HCT116 (cell line): ENCODE results near the gene PDK1. TPM values are rescaled to one million over a fixed set of nuclear protein-coding genes. Genes with fewer than 3 reads are reported as not detected.

Experiments used
- ATAC-seq: fragments of 200-7000 bp; cut with Tn5 transposase; 2 replicates; pipeline ENCODE4 v1.9.1; 2020; ENCODE audit warnings: mild to moderate bottlenecking, moderate library complexity
- BruUV-seq: library from RNA; stranded (reverse); fragments of 400-500 nt; replicated peaks from 2 replicates; lab custom pipeline; 2021; lab: Mats Ljungman, UMichigan
- CTCF ChIA-PET: fragments of 300-600 bp; sonication (Branson Sonifier 250); formaldehyde crosslinking; loops from one replicate; lab custom pipeline; 2021; ENCODE audit warnings: antibody characterized with exemption; lab: Charles Lee
- POLR2A ChIA-PET: fragments of 300-600, 350-600 bp; sonication (Branson Sonifier 250); formaldehyde crosslinking; loops from one replicate; lab custom pipeline; 2021; ENCODE audit warnings: antibody characterized with exemption; lab: Charles Lee
- RAD21 ChIA-PET, 2 experiments: fragments of 300-600 bp; sonication (Branson Sonifier 250); formaldehyde crosslinking; loops; one replicate each; lab custom pipeline; 2023; ENCODE audit warnings: low total read pairs in 2 of 2; ENCODE audit not compliant: uncharacterized antibody in 2 of 2, unreplicated experiment in 2 of 2, low non-redundant PET in 1 of 2; lab: Charles Lee
- DNase-seq: peaks from one replicate; pipeline ENCODE4 v3.0.0-alpha.2; 2010; ENCODE audit warnings: low read depth, low spot score
- H2AFZ ChIP-seq: fragments of 200-600 bp; shearing (Covaris generic), sonication (generic); 2 replicates; pipeline ENCODE4 v1.6.1; 2017; ENCODE audit warnings: low read depth, mixed run types, mixed read lengths, antibody characterized with exemption, low read length; ENCODE audit not compliant: poor library complexity, severe bottlenecking
- H3K27ac ChIP-seq: 2 replicates; pipeline ENCODE4 v1.5.1; 2012; ENCODE audit warnings: low read depth, low read length
- H3K27me3 ChIP-seq: fragments of 200-600 bp; sonication (generic); 2 replicates; pipeline ENCODE4 v1.6.1; 2016; ENCODE audit warnings: mixed run types, low read length, mixed read lengths; ENCODE audit not compliant: insufficient read depth
- H3K36me3 ChIP-seq, 2 experiments: fragments of 200-500 bp in 1 of 2; fragments of 200-600 bp in 1 of 2; sonication (Bioruptor generic) in 1 of 2; sonication (generic) in 1 of 2; 2 replicates each; pipeline versions ENCODE4 v1.5.1 to v1.6.1; 2014 to 2016; ENCODE audit warnings: low read length in 2 of 2, inconsistent platforms in 1 of 2, mixed read lengths in 1 of 2, mixed run types in 1 of 2; ENCODE audit not compliant: insufficient read depth in 2 of 2, control insufficient read depth in 1 of 2
- H3K4me1 ChIP-seq, 2 experiments: fragments of 200-600 bp in 1 of 2; sonication (generic) in 1 of 2; 2 replicates each; pipeline versions ENCODE4 v1.5.1 to v1.6.1; 2012 to 2017; ENCODE audit warnings: low read length in 2 of 2, inconsistent platforms in 1 of 2, mild to moderate bottlenecking in 1 of 2, mixed read lengths in 1 of 2, mixed run types in 1 of 2, moderate library complexity in 1 of 2; ENCODE audit not compliant: insufficient read depth in 2 of 2, control insufficient read depth in 1 of 2
- H3K4me2 ChIP-seq: fragments of 200-600 bp; sonication (generic); 2 replicates; pipeline ENCODE4 v1.6.1; 2017; ENCODE audit warnings: mixed run types, low read length, mixed read lengths
- H3K4me3 ChIP-seq, 2 experiments: fragments of 200-600 bp in 1 of 2; sonication (generic) in 1 of 2; replicated peaks in 1 of 2; 2 replicates each; pipeline ENCODE4 v1.5.1; 2011 to 2016; ENCODE audit warnings: low read length in 2 of 2, control low read depth in 1 of 2, low read depth in 1 of 2, mild to moderate bottlenecking in 1 of 2, mixed read lengths in 1 of 2, mixed run types in 1 of 2
- H3K79me2 ChIP-seq: fragments of 200-600 bp; sonication (generic); 2 replicates; pipeline ENCODE4 v1.6.1; 2017; ENCODE audit warnings: mild to moderate bottlenecking, mixed run types, low read length, moderate library complexity, mixed read lengths; ENCODE audit not compliant: insufficient read depth
- H3K9ac ChIP-seq: fragments of 200-600 bp; sonication (generic); 2 replicates; pipeline ENCODE4 v1.6.1; 2016; ENCODE audit warnings: low read length, mixed read lengths
- H3K9me2 ChIP-seq: fragments of 200-600 bp; sonication (generic), shearing (Covaris generic); 2 replicates; pipeline ENCODE4 v1.6.1; 2017; ENCODE audit warnings: mixed run types, mild to moderate bottlenecking, moderate library complexity; ENCODE audit not compliant: insufficient read depth
- H3K9me3 ChIP-seq, 2 experiments: fragments of 200-500 bp in 1 of 2; fragments of 200-600 bp in 1 of 2; sonication (Bioruptor generic) in 1 of 2; sonication (generic) in 1 of 2; 2 replicates each; pipeline ENCODE4 v1.6.1; 2014 to 2017; ENCODE audit warnings: low read length in 2 of 2, mixed read lengths in 2 of 2, inconsistent platforms in 1 of 2, low read depth in 1 of 2, mild to moderate bottlenecking in 1 of 2, mixed run types in 1 of 2, moderate library complexity in 1 of 2; ENCODE audit not compliant: control insufficient read depth in 1 of 2, insufficient read depth in 1 of 2
- H4K20me1 ChIP-seq: fragments of 200-600 bp; sonication (generic), shearing (Covaris generic); 2 replicates; pipeline ENCODE4 v1.6.1; 2017; ENCODE audit warnings: mixed run types, mild to moderate bottlenecking, moderate library complexity; ENCODE audit not compliant: insufficient read depth
- CBX3 ChIP-seq: IDR thresholded peaks from 2 replicates; pipeline ENCODE4 v1.6.1; 2012; ENCODE audit warnings: low read depth
- CEBPB ChIP-seq: IDR thresholded peaks from 2 replicates; pipeline ENCODE4 v1.6.1; 2012; ENCODE audit warnings: low read depth
- CTCF ChIP-seq, 3 experiments: fragments of 200-600 bp in 1 of 3; sonication (generic) in 1 of 3; IDR thresholded peaks in 2 of 3; conservative IDR thresholded peaks in 1 of 3; 2 replicates each; pipeline ENCODE4 v1.5.1; 2012 to 2017; ENCODE audit warnings: low read depth in 2 of 3, low read length in 2 of 3, antibody characterized with exemption in 1 of 3, borderline replicate concordance in 1 of 3, control low read depth in 1 of 3, mild to moderate bottlenecking in 1 of 3, mixed read lengths in 1 of 3, mixed run types in 1 of 3, moderate library complexity in 1 of 3; ENCODE audit not compliant: insufficient read depth in 1 of 3
- ELF1 ChIP-seq: IDR thresholded peaks from 2 replicates; pipeline ENCODE4 v1.6.1; 2012; ENCODE audit warnings: low read depth, borderline replicate concordance
- POLR2AphosphoS5 ChIP-seq: IDR thresholded peaks from 2 replicates; pipeline ENCODE4 v1.6.1; 2011; ENCODE audit warnings: mild to moderate bottlenecking, low read depth, low read length, moderate library complexity
- SIN3A ChIP-seq: IDR thresholded peaks from 2 replicates; pipeline ENCODE4 v1.6.1; 2012; ENCODE audit warnings: low read depth
- SRF ChIP-seq: IDR thresholded peaks from 2 replicates; pipeline ENCODE4 v1.6.1; 2012; ENCODE audit warnings: low read depth
- ZBTB33 ChIP-seq: IDR thresholded peaks from 2 replicates; pipeline ENCODE4 v1.6.1; 2011; ENCODE audit warnings: mild to moderate bottlenecking, low read length, moderate library complexity; ENCODE audit not compliant: insufficient replicate concordance; ENCODE audit errors: extremely low read depth
- intact Hi-C: fragments of 100-400 bp; cut with micrococcal nuclease; formaldehyde crosslinking; loops from 2 replicates; pipeline ENCODE4 v1.10.0; 2022
- total RNA-seq: library from RNA; stranded (reverse); gene quantifications from one replicate; pipeline ENCODE4 v1.2.1, GENCODE V29; 2021; ENCODE audit not compliant: unreplicated experiment
- TF ChIP-seq, protein P1 (sequence below): IDR thresholded peaks from 2 replicates; pipeline ENCODE4 v1.6.1; 2012; ENCODE audit warnings: low read depth

Gene PDK1
- total RNA-seq, 1 experiment from 2014 or later: 21.3 TPM

DNA sequence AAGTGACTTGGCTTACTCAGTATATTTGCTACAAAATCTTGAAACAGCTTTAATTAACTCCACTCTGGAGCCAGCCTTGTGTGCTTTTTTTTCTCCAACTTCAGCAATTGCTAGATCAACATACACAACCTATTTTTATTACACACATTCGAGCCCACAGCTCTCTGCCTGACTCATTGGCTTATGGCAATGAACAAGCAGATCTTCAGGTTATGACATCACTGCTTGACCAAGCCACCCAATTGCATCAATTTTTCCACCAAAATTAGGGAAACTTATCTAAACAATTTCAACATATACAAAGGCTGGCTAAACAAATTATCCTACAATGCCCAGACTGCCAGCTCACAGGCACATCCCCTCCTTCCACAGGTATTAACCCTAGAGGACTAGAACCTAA lies 39.6 kb upstream of the PDK1 start:
- no peaks in the 10 kb centered on the region for H3K9me2 ChIP-seq
- no peaks in the 10 kb centered on the region for H4K20me1 ChIP-seq
- H3K79me2 ChIP-seq: no peaks in the 10 kb centered on the region
- no peaks in the 10 kb centered on the region for H3K4me1 ChIP-seq
- TF ChIP-seq POLR2AphosphoS5: no peak
- TF ChIP-seq CTCF (IDR thresholded peaks at IDR 0.05 in 2 of 3, conservative IDR thresholded peaks at IDR 0.05 in 1 of 3; ENCODE audit: borderline replicate concordance in 1 of 3, insufficient read depth in 1 of 3, low read depth in 2 of 3, low read length in 2 of 3): no peak
- TF ChIP-seq CEBPB: no peak
- TF ChIP-seq, protein P1, sequence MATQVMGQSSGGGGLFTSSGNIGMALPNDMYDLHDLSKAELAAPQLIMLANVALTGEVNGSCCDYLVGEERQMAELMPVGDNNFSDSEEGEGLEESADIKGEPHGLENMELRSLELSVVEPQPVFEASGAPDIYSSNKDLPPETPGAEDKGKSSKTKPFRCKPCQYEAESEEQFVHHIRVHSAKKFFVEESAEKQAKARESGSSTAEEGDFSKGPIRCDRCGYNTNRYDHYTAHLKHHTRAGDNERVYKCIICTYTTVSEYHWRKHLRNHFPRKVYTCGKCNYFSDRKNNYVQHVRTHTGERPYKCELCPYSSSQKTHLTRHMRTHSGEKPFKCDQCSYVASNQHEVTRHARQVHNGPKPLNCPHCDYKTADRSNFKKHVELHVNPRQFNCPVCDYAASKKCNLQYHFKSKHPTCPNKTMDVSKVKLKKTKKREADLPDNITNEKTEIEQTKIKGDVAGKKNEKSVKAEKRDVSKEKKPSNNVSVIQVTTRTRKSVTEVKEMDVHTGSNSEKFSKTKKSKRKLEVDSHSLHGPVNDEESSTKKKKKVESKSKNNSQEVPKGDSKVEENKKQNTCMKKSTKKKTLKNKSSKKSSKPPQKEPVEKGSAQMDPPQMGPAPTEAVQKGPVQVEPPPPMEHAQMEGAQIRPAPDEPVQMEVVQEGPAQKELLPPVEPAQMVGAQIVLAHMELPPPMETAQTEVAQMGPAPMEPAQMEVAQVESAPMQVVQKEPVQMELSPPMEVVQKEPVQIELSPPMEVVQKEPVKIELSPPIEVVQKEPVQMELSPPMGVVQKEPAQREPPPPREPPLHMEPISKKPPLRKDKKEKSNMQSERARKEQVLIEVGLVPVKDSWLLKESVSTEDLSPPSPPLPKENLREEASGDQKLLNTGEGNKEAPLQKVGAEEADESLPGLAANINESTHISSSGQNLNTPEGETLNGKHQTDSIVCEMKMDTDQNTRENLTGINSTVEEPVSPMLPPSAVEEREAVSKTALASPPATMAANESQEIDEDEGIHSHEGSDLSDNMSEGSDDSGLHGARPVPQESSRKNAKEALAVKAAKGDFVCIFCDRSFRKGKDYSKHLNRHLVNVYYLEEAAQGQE: no peak
- no peak for TF ChIP-seq SIN3A
- TF ChIP-seq ZBTB33: no peak
- TF ChIP-seq ELF1: no peak
- no peak for TF ChIP-seq CBX3
- TF ChIP-seq SRF: no peak
- H3K9me3 ChIP-seq: peaks cover 5 to 15% of the 10 kb centered on the region in 2 experiments; a peak in 1 of 4 replicates
- ChIA-PET CTCF (no interaction called here), RAD21 (no interaction called here), POLR2A (no interaction called here)
- no peak overlapping the region for H3K27ac ChIP-seq
- no peak overlapping the region for H3K4me2 ChIP-seq
- intact Hi-C loops: no loop called here
- BruUV-seq: no TSS peak
- DNase-seq: no peak
- H3K36me3 ChIP-seq: no peaks in the 10 kb centered on the region
- no peaks in the 10 kb centered on the region for H3K27me3 ChIP-seq
- H3K9ac ChIP-seq: no peak overlapping the region
- ATAC-seq: no peak
- no peak overlapping the region for H2AFZ ChIP-seq
- H3K4me3 ChIP-seq: no peak overlapping the region
